ENCODE results near the gene HTT.

DNA sequence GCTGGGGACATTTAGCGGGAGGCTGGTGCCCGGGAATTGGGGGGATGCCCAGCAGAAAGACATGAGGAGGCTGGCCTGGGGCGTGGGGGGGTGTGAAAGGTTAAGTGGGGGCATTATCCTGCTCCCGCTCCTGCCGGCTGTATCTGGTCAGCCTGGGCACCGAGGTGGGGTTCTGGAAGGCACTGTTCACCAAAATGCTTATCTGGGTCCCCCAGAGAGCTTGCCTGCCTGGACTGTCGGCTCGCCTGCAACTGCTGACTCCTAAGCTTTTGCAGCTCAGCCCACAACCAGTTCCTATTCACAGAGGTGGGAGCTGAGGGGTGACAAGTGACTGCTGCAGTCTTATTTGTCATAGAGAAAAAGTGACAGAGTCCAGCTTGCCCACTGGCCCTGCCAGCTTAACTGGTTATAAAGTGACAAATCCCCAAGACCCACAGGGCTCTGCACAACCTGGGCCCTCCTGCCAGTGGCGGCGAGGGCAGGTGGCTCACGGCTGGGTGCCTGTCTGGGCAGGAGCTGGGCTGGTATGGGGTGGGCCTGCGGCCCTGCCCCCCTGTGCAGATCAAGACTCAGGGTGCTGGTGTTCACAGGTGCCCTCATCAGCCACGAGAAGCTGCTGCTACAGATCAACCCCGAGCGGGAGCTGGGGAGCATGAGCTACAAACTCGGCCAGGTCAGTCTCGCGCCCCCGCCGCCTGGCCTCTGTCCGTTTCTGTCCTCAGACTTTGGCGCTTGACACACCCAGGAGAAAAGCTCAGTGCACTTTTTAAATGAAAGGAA is 150.8 kb downstream of the HTT start:
- TF ChIP-seq, protein P1, sequence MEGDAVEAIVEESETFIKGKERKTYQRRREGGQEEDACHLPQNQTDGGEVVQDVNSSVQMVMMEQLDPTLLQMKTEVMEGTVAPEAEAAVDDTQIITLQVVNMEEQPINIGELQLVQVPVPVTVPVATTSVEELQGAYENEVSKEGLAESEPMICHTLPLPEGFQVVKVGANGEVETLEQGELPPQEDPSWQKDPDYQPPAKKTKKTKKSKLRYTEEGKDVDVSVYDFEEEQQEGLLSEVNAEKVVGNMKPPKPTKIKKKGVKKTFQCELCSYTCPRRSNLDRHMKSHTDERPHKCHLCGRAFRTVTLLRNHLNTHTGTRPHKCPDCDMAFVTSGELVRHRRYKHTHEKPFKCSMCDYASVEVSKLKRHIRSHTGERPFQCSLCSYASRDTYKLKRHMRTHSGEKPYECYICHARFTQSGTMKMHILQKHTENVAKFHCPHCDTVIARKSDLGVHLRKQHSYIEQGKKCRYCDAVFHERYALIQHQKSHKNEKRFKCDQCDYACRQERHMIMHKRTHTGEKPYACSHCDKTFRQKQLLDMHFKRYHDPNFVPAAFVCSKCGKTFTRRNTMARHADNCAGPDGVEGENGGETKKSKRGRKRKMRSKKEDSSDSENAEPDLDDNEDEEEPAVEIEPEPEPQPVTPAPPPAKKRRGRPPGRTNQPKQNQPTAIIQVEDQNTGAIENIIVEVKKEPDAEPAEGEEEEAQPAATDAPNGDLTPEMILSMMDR (optimal IDR thresholded peaks at IDR 0.05 in 1 of 3, IDR thresholded peaks at IDR 0.05 in 1 of 3, conservative IDR thresholded peaks at IDR 0.05 in 1 of 3; ENCODE audit: extremely low read depth in 1 of 3, insufficient read depth in 2 of 3, low read length in 3 of 3): no peak
- TF ChIP-seq EZH2 (IDR thresholded peaks at IDR 0.05; ENCODE audit: low read length): no peak
